ENCODE data around the gene ZNF296. TPM values are rescaled to one million over a fixed set of nuclear protein-coding genes. Genes with fewer than 3 reads are reported as not detected.

Gene ZNF296
- total and polyA plus RNA-seq, 2 of the 13 experiments (the other 11 are each of a cell fraction or from before 2014, with no cell fraction given) = 0.26 to 0.62 TPM

- TF ChIP-seq, protein P1, sequence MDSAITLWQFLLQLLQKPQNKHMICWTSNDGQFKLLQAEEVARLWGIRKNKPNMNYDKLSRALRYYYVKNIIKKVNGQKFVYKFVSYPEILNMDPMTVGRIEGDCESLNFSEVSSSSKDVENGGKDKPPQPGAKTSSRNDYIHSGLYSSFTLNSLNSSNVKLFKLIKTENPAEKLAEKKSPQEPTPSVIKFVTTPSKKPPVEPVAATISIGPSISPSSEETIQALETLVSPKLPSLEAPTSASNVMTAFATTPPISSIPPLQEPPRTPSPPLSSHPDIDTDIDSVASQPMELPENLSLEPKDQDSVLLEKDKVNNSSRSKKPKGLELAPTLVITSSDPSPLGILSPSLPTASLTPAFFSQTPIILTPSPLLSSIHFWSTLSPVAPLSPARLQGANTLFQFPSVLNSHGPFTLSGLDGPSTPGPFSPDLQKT (CRISPR knock-in tag; IDR thresholded peaks at IDR 0.05; ENCODE audit: borderline replicate concordance) = peak; percentile 90
- TF ChIP-seq MXD3 (CRISPR knock-in tag; IDR thresholded peaks at IDR 0.05) = peak; percentile 96
- TF ChIP-seq, protein P2, sequence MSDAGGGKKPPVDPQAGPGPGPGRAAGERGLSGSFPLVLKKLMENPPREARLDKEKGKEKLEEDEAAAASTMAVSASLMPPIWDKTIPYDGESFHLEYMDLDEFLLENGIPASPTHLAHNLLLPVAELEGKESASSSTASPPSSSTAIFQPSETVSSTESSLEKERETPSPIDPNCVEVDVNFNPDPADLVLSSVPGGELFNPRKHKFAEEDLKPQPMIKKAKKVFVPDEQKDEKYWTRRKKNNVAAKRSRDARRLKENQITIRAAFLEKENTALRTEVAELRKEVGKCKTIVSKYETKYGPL (CRISPR knock-in tag; IDR thresholded peaks at IDR 0.05) = peak; percentile 70; the same call in 1 of the 2 replicates
- TF ChIP-seq, protein P3, sequence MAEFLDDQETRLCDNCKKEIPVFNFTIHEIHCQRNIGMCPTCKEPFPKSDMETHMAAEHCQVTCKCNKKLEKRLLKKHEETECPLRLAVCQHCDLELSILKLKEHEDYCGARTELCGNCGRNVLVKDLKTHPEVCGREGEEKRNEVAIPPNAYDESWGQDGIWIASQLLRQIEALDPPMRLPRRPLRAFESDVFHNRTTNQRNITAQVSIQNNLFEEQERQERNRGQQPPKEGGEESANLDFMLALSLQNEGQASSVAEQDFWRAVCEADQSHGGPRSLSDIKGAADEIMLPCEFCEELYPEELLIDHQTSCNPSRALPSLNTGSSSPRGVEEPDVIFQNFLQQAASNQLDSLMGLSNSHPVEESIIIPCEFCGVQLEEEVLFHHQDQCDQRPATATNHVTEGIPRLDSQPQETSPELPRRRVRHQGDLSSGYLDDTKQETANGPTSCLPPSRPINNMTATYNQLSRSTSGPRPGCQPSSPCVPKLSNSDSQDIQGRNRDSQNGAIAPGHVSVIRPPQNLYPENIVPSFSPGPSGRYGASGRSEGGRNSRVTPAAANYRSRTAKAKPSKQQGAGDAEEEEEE (CRISPR knock-in tag; IDR thresholded peaks at IDR 0.05; ENCODE audit: borderline replicate concordance) = no peak
- no peak for TF ChIP-seq U2AF1 (optimal IDR thresholded peaks at IDR 0.05; ENCODE audit: low read depth, low read length)
- no peak for TF ChIP-seq NCOR1 (IDR thresholded peaks at IDR 0.05; ENCODE audit: borderline replicate concordance, low read length)
- TF ChIP-seq KLF11 (CRISPR knock-in tag; IDR thresholded peaks at IDR 0.05) = no peak; the same call in 1 of the 2 replicates
- TF ChIP-seq THAP9 (CRISPR knock-in tag; IDR thresholded peaks at IDR 0.05; ENCODE audit: borderline replicate concordance) = no peak; the same call in 1 of the 2 replicates
- TF ChIP-seq, protein P4, sequence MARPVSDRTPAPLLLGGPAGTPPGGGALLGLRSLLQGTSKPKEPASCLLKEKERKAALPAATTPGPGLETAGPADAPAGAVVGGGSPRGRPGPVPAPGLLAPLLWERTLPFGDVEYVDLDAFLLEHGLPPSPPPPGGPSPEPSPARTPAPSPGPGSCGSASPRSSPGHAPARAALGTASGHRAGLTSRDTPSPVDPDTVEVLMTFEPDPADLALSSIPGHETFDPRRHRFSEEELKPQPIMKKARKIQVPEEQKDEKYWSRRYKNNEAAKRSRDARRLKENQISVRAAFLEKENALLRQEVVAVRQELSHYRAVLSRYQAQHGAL (CRISPR knock-in tag; IDR thresholded peaks at IDR 0.05; ENCODE audit: not compliant biosample characterization) = peak; percentile 88
- peak; percentile 79; the same call in 1 of the 2 replicates for TF ChIP-seq CBFB (CRISPR knock-in tag; IDR thresholded peaks at IDR 0.05)
- TF ChIP-seq HNF1B (CRISPR knock-in tag; IDR thresholded peaks at IDR 0.05) = no peak
- peak; percentile 94 for TF ChIP-seq SRSF1 (optimal IDR thresholded peaks at IDR 0.05; ENCODE audit: low read depth, low read length)
- peak; percentile 87 for TF ChIP-seq ZFY (CRISPR knock-in tag; IDR thresholded peaks at IDR 0.05)
- peak; percentile 84; the same call in 1 of the 2 replicates for TF ChIP-seq MAF1 (CRISPR knock-in tag; IDR thresholded peaks at IDR 0.05; ENCODE audit: borderline replicate concordance)
- no peak; the same call in 1 of the 2 replicates for TF ChIP-seq ZNF367 (CRISPR knock-in tag; IDR thresholded peaks at IDR 0.05; ENCODE audit: borderline replicate concordance)
- no peak for TF ChIP-seq KDM6A (CRISPR knock-in tag; IDR thresholded peaks at IDR 0.05; ENCODE audit: low read depth)
These were observed 3.0 kb upstream of the ZNF296 start, which contains the start of gene GEMIN7 (continued) for GRCh38 chr19:45079063-45079910.
